ENCODE measurements around the gene TSEN54.

The TSEN54 gene

DNA sequence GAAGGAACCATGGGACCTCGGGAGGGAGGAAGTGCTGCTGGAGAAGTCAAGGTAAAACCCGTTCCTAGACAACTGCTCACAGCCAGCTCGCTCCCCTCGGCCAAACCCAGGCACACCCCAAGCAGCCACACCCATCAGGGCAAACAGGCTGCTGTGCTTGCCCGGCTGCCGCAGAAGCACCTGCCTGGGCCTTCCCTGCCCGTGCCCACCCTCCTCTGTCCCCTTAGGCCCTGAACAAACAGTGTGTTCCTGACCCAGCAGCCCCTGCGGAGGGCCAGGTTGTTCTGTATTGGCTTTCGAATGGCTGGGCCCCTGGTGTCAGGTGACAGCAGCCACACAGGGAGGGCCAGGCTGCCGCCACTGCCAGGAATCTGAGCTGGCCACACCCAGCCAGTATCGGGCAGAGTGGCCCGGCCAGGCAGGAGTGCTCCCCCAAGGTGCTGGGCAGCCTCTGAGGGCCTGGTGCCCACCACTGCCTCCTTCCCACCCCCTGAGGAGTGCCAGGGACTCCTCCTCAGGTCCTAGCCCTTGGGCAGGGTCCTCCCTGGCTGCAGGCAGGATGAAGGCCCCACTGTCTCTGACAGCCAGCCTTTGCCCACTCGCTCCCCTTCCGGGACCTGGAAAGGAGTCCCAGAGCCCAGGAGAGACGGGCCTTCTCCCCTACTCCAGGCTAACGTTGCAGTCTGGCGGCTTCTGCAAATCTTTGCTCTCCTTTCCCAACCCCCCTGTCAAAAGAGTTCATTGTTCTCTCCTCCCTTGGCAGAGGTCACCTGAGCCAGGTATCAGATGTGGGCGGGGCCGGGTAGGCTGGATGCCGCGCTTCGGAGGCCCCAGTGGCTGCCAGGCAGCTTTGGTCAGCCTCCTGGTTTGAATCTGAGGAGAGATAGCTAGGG, 33.2 kb downstream of the TSEN54 start:
- no peak for DNase-seq

DNA sequence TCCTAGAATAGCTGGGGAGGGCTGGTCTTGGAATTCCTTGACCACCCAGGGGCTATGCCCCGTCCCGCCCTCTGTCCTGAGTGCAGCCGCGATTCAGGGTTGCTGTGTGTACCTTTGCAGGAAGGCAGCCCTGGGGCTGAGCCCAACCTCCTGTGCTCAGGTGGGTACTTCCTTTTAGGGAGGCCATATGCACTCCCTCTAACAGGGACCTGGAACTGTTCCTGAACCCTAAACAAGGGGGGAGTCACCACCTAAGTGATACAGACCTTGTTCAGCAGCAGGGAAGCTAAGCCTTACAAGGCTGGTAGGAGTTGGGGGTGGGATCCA, 33.8 kb downstream of the TSEN54 start:
- DNase-seq = no peak

DNA sequence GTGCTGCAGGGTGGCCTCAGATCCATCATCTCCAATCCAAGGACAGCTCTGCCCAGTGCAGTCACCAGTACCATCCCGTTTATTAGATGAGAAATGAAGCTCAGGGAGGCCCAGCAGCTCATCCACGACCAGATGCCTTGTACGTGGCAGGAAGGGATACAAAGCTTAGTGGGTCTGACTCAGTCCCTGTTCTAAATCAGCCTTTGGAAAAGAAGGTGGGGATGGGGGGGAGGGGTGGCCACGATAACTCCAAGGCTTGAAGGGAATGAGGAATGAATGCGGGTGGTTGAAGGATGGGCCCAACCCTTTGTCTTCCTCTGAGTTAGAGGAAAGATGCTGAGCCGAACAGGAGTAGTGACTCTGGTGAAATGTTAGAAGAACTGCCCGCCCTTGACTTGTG, 34.9 kb downstream of the TSEN54 start:
- no peak for DNase-seq

- no peak for DNase-seq
Measured at GRCh38 chr17:75552425-75553294, 36.3 kb downstream of the TSEN54 start.

DNA sequence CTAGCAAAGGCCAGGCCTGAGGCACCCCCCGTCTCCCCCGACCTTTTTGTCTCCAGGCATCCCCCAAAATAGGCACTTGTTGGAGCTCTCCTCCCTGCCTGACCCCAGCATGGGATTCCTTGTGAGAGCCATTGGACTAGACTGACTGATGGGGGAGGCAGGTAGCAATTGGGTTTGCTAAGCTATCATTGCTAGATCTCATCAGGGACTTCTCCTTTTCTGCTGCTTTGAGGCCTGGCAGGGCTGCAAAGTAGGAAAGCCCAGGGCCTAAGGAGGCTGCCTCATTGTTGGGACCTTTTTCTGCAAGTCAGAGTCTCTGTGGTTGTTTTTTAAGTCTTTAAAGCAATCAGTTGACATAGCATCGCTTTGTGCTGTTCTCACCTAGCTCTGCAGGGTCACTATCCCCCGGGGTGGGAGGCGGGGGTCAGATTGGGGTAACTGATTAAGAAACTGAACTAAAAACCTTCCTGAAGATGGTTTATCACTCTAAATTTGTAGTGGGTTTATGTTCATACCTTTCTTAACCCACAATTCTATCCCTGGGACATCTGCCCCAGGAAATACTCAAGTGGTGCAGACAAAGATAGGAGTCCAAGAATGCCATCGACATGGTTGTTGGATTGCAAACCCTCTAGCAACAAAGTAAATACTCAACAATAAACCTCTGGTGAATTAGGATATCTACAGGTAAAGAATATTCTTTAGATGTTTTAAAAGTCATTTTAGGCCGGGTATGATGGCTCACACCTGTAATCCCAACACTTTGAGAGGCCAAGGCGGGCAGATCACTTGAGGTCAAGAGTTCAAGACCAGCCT, 37.2 kb downstream of the TSEN54 start:
- DNase-seq = no peak

- DNase-seq = no peak
Measured at GRCh38 chr17:75555679-75556153, 39.4 kb downstream of the TSEN54 start.

- DNase-seq = no peak
Measured at GRCh38 chr17:75557075-75557851, 40.9 kb downstream of the TSEN54 start.

DNA sequence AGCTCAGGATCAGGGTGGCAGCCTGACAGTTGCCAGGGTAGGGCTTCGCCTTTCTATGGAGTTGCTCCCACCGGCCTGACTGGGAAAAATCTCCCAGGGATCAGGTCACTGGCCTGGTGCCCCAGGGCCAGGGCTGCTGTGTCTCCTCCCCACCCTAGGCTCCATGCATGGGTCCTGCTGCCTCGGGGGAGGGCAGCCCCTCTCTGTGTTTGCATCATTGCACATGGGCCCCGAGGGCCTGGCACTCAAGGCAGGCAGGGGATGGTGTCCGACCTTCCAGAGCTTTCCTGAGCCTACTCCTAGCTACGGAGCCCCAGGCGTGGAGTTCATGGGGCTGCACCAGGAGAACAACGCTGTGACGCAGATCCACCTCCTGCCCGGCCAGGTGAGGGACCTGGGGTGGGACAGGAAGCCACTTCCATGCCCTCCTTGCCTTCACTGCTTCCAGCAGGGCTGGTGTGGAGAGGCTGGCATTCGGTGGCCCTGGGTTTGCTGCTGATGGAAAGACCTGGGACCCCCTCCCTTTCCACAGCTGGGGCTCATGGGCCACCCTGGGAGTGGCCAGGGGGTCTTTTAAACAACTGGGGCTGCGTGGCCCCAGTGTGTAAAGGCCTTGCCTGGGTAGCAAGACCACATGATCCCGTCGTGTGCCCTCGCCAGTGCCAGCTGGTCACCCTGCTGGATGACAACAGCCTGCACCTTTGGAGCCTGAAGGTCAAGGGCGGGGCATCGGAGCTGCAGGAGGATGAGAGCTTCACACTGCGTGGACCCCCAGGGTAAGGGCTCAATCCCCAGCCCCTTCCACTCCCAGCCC, 41.7 kb downstream of the TSEN54 start:
- DNase-seq = no peak

DNA sequence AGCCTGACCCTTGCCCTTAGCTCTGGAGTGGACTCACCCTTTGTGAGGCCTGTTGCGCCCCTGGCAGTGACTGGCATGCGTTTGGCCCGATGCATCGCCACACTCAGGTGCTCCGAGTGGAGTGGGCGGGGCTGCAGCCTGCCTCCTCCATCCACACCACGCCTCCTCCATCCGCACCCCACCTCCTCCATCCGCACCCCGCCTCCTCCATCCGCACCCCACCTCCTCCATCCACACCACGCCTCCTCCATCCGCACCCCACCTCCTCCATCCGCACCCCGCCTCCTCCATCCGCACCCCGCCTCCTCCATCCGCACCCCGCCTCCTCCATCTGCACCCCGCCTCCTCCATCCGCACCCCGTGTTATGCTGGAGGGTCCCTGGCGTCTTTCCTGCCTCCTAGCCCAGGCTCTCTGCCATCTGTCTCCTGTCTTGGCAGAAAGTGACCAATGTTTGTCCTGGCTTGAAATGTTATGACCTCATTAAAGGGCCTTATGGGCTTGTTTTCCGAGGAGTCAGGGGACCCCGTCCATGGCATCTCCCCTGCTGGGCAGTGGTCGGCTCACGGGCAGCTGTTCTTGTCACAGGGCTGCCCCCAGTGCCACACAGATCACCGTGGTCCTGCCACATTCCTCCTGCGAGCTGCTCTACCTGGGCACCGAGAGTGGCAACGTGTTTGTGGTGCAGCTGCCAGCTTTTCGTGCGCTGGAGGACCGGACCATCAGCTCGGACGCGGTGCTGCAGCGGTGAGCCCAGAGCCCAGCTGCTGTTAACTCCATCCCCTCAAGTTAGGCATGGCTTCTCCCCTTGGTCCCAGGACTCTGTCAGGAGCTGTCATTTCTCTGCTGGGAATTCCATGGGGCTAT, 42.6 kb downstream of the TSEN54 start:
- no peak for DNase-seq

DNA sequence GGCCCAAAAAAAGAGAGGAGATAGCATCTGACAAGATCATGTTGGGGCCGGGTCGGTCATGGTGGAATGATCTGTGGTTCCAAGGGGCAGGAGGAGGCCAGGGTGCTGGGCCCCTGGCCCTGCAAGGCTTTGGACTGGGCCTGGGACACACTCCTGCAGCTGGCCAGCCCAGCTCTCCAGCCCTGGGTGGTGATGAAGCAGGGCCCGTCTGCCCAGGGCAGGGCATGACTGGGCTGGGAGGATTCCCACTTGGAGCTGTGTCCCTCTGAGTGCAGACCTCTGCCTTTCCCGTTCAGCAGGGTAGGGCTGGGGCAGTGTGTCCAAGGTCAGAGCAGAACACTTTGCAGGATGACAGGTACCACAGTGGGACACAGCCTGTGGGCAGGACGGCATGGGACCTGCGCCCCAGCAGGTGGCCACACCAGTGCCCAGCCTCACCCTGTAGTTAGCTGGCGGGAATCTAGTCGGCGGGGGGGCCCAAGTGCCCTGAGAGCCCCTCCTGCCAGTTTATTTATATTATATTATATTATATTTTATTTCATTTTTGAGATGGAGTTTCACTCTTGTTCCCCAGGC, 43.7 kb downstream of the TSEN54 start:
- no peak for DNase-seq

DNA sequence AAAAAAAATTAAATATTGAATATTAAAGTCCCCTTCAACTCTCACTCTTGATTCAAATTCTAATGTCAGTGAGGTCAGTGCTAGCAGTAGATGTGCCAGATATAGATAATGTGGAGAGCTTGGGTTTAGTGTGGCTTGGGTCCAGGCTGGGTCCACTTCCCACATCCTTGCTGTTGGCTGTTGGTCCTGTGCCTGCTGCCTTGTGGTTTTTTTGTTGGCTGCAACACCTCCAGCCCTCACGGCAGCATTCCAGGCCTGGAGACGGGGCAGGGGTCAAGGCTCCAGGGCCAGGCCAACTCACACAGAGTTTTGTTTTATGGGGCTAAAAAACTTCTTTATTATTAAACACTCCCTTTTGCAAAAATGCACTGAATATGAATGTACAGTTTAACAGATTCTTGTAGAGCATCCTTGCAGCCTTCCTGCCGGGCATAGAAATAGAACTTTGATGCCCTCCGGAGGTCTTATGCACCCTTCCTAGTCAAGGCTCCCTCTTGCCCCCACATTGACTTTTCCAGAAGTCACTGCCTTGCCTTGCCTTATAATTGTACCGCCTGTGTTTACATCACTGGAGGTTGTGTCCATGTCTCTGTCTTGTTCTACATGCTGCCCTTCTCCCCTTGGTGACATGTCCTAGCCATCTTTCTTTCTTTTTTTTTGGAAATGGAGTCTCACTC, 45.7 kb downstream of the TSEN54 start:
- peak in 1 of 2 donors; percentile 1 for DNase-seq

DNA sequence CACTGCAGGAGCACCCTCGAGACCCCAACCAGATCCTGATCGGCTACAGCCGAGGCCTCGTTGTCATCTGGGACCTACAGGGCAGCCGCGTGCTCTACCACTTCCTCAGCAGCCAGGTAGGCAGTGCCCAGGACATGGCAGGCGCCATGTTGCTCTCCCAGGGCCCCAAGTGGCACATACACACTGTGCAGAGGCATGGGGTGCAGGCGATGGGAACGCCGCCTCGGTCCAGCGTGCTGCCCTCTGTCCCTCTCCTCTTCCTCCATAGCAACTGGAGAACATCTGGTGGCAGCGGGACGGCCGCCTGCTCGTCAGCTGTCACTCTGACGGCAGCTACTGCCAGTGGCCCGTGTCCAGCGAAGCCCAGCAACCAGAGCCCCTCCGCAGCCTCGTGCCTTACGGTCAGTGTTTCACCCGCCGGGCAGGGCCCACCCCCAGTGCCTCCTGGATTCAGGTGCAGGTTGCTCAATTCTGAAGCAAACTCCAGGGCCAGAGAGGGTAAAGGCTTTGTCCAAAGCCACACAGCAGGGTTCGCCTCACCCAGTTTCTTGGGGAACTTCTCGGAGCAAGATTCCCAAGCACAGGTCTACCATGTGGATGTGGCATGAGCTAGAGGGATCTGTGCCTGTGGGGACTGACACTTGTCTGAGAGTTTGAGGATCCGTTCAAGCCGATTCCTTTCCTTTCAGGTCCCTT, 46.9 kb downstream of the TSEN54 start:
- DNase-seq = no peak

- no peak for DNase-seq
Measured at GRCh38 chr17:75564195-75564594, 47.9 kb downstream of the TSEN54 start.

DNA sequence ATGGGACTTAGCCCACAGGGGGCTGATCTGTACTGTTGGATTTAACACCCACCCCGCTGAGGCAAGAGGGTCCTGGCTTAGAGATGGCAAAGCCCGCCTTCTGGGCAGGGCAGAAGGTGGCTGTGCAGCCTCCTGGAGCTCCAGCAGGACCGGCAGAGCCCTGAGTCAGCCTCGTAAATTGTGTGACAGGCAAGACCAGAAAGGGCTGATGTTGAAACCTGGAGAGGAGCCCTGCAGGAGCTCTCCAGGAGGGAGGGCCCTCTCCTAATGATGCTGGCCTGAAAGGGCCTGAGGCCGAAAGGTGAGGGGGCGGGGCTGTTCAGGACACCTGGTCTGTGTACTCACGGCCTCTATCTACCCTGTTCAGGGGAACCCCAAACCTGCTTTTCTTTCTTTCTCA, 48.7 kb downstream of the TSEN54 start:
- no peak for DNase-seq

GRCh38 chr17:75565618-75566017, 49.3 kb downstream of the TSEN54 start:
- DNase-seq = no peak

DNA sequence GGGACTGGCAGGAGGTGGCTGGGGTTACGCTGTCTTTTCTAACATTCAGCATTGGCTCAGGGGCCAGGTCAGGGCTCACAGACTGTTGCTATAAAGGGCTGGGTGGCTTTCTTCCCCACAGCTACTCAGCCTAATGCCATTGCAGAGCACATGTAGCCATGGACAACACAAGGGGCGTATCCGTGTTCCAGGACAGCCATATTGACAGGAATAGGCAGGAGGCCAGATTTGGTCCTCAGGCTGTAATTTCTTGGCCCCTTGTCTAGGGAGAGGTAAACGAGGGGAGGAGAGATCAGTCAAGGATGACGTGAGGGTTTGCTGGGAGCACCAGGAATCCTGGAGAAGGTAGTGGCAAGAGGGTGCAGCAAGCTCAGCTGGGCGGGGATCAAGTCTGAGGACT, 50.1 kb downstream of the TSEN54 start:
- no peak for DNase-seq

DNA sequence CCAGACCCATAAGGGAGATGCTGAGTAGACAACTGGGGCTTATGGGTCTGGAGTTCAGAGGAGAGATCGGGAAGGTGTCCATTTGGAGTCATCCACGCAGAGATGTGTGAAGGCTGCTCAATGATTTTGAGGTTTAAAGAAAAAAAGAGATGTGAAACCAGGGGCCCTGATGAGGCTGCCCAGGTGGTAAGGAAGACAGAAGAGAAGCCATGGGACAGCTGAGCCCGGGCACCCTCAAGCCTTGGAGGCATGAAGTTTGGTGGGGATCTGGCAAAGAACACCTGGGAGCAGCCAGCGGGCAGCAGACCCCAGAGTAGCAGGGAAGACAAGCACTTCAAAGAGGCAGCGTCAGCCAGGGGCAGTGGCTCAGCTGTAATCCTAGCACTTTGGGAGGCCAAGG, 50.5 kb downstream of the TSEN54 start:
- DNase-seq = peak in 1 of 2 donors; percentile 19

DNA sequence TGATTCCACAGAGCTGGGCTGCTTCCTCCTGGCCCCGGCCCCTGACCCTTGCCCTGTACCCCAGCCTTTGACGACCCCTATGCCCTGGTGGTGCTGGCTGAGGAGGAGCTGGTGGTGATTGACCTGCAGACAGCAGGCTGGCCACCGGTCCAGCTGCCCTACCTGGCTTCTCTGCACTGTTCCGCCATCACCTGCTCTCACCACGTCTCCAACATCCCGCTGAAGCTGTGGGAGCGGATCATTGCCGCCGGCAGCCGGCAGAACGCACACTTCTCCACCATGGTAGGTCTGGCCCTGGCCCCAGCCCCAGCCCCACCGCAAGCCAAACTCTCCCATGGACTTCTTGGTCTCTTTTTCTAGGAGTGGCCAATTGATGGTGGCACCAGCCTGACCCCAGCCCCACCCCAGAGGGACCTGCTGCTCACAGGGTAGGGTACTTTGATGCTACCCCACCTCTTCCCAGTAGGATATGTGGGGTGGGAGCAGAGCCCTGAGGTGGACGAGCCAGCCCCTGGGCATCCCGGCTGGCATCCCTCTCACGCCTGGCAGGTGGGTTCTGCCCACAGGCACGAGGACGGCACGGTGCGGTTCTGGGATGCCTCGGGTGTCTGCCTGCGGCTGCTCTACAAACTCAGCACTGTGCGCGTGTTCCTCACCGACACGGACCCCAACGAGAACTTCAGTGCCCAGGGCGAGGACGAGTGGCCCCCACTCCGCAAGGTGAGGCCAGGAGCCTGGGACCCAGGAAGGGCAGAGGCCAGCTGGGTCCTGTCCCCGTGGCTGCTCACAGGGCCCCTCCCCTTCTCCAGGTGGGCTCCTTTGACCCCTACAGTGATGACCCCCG, 52.3 kb downstream of the TSEN54 start:
- DNase-seq = no peak
